ENCODE measurements around the gene OR10A3.

OR10A3 gene

GRCh38 chr11:7967097-7967496 is 25.6 kb upstream of the OR10A3 start:
- peaks cover 28 to 40% of the 10 kb centered on the region in 2 donors for H3K27me3 Mint-ChIP-seq
- no peak overlapping the region for H3K27ac Mint-ChIP-seq
- ATAC-seq (replicated peaks) (no peak), DNase-seq (no peak)
- no peaks in the 10 kb centered on the region for H3K9me3 Mint-ChIP-seq
- H3K4me1 Mint-ChIP-seq, result no peaks in the 10 kb centered on the region
- no peaks in the 10 kb centered on the region for H3K36me3 Mint-ChIP-seq
- H3K4me3 Mint-ChIP-seq, result no peak overlapping the region

DNA sequence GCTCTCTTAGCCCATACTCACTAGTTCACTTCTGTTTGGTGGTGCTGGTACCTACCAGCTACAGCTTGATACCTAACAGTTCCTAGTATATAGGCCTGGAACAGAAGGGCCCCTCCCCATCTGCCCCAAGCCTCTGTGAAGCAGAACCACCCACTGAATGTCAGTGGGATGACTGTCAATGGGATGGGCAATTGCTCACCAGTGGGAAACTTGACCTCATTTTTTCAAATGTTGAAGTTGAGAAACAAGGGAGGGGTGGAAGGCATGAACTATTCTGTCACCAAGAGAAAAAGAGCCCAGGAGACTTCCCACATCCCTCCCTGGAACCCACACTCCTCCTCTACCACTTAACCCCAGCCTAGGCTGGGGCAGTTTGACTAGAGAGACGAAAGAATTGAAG is 23.9 kb upstream of the OR10A3 start, which contains the start of gene NLRP10:
TSS of gene NLRP10 (minus strand) at position 62 of the 400 bp plus-strand sequence. CDS start 1,952 bp downstream, outside the sequence.
- Mint-ChIP-seq H3K36me3 (no peaks in the 10 kb centered on the region), H3K4me3 (no peak within 1 kb of the TSS), H3K9me3 (no peaks in the 10 kb centered on the region), H3K27ac (no peak within 1 kb of the TSS), H3K4me1 (no peaks in the 10 kb centered on the region), H3K27me3 (peaks cover 28 to 46% of the 10 kb centered on the region in 2 donors)
- no peak for ATAC-seq (replicated peaks)
- DNase-seq, result no peak

DNA sequence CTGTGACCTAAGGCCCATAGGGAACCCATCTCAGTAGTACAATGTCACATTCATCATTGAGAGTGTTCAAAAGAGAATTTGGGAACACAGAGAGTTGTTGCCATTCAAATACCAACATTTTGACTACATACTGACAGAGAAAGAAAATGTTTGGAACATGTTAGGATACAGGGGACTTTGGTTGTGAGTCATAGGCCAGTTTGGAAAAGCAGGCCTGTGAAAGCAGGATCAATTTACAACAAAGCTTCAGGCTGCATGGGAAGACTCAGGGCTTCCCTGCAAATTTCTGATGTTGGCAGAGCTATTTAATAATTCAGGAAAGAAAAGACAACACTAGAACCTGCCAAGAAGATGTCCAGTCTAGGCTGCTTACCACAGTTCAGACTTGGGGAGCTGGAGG is 23.4 kb upstream of the OR10A3 start:
- Mint-ChIP-seq H3K27ac (no peak overlapping the region), H3K4me1 (no peaks in the 10 kb centered on the region), H3K36me3 (no peaks in the 10 kb centered on the region), H3K4me3 (no peak overlapping the region), H3K27me3 (peaks cover 29 to 49% of the 10 kb centered on the region in 2 donors), H3K9me3 (no peaks in the 10 kb centered on the region)
- DNase-seq, result no peak
- ATAC-seq (replicated peaks), result no peak

DNA sequence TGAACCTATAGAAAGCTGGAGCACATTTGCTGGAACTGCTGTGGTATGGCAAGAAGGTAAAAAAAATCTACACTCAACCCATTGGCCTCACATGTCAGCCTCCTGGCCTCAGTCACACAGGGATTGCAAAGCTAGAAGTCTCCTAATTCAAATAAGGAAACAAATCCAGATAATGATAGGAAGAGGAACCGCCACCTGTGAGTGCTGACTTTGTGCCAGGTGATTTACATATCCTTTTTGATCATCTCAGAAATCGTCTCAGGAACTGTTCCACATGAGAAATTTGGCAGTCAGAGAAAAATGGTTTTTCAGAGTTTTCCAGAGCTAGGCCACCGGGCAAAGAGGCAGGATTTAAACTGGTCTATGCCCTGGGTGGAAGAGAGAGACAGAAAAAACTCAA is 22.8 kb upstream of the OR10A3 start:
- no peaks in the 10 kb centered on the region for H3K36me3 Mint-ChIP-seq
- H3K9me3 Mint-ChIP-seq, result no peaks in the 10 kb centered on the region
- no peak for DNase-seq
- H3K27me3 Mint-ChIP-seq, result peaks cover 34 to 53% of the 10 kb centered on the region in 2 donors
- no peak for ATAC-seq (replicated peaks)
- no peak overlapping the region for H3K27ac Mint-ChIP-seq
- H3K4me1 Mint-ChIP-seq, result no peaks in the 10 kb centered on the region
- no peak overlapping the region for H3K4me3 Mint-ChIP-seq

DNA sequence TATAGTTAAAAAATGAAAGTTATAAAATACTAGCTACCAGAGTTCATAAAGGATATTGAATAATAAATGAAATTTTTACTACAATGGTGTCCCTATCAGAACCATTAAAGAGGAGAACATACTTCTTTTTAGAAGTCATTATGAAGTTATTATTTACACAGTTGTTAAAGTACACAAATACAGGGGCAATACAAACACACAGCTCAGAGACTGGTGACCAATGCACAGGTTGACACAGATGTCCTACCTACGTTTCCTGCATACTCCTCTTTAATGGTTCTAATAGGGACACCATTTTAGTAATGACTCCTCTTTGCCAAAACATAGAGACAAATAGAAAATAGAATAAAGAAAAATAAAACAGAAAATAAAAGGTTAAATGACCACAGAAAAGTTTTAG is 13.7 kb upstream of the OR10A3 start:
- Mint-ChIP-seq H3K27me3 (peaks cover 11 to 26% of the 10 kb centered on the region in 2 donors), H3K27ac (no peak overlapping the region), H3K9me3 (no peaks in the 10 kb centered on the region), H3K36me3 (no peaks in the 10 kb centered on the region), H3K4me3 (no peak overlapping the region), H3K4me1 (no peaks in the 10 kb centered on the region)
- ATAC-seq (replicated peaks), result no peak
- DNase-seq, result no peak

DNA sequence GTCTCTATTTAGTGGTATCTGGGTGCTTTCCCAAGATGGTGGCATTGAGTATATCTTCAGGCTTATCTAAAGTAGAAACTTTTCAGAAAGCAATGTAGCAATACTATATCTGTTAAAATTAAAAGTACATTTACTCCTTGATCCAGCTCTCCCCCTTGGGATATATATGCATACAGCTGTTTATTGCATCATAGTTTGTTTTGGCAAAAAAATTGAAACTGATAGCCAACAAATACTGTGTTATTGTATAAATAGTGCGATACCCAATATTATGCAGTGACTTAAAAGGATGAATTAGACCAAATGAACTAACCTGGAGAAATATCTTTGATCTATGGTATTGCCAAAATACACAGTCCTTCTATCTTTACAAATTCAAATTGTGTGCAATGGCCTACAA is 8.4 kb upstream of the OR10A3 start:
- Mint-ChIP-seq H3K27me3 (peaks cover 25 to 32% of the 10 kb centered on the region in 2 donors), H3K4me1 (no peaks in the 10 kb centered on the region), H3K36me3 (no peaks in the 10 kb centered on the region), H3K27ac (no peak overlapping the region), H3K9me3 (peaks cover 0 to 3% of the 10 kb centered on the region in 2 donors), H3K4me3 (no peak overlapping the region)
- ATAC-seq (replicated peaks) (no peak), DNase-seq (no peak)

DNA sequence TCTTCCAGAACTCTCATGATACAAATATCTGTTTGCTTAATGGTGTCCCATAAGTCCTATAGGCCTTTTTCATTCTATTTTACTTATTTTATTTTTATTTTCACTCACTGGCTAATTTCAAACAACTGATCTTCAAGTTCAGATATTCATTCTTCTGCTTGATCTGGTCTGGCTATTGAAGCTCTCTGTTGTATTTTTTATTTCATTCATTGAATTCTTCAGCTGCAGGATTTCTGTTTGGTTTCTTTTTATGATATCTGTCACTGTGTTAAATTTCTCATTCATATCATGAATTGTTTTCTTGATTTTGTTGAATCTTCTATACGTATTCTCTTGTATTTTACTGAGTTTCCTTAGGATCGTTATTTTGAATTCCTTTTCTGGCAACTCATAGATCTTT is 2.6 kb upstream of the OR10A3 start:
- peaks cover 0 to 3% of the 10 kb centered on the region in 2 donors for H3K36me3 Mint-ChIP-seq
- no peak for DNase-seq
- H3K27me3 Mint-ChIP-seq, result peaks cover 22 to 24% of the 10 kb centered on the region in 2 donors
- no peak overlapping the region for H3K4me3 Mint-ChIP-seq
- peaks cover 12 to 21% of the 10 kb centered on the region in 2 donors for H3K9me3 Mint-ChIP-seq
- H3K27ac Mint-ChIP-seq, result no peak overlapping the region
- H3K4me1 Mint-ChIP-seq, result no peaks in the 10 kb centered on the region
- ATAC-seq (replicated peaks), result no peak

DNA sequence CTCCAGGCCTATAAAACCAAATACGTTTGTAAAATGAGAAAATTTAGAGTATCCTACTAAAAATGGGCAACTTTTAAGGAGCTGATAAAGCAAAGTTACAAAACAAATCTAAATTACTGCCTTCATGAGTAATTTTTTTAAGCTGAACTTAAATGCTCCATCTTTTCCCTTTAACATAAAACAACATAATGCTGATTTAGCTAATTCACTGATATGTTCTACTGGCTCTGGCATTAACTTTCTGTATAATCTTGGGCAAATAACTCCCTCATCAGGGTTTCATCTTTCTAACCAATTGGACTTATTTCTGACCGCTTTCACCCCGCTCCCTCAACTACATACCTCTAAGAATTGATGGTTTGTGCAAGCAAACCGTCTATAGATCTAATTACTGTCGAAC is 362 bp downstream of the OR10A3 start:
- ATAC-seq (replicated peaks) (no peak), DNase-seq (no peak)
- Mint-ChIP-seq H3K36me3 (peaks cover 0 to 3% of the 10 kb centered on the region in 2 donors), H3K27me3 (peaks cover 17 to 20% of the 10 kb centered on the region in 2 donors), H3K9me3 (peaks cover 14 to 21% of the 10 kb centered on the region in 2 donors), H3K27ac (no peak overlapping the region), H3K4me3 (no peak overlapping the region), H3K4me1 (no peaks in the 10 kb centered on the region)

GRCh38 chr11:7936615-7937014 is 4.9 kb downstream of the OR10A3 start:
- no peak overlapping the region for H3K4me3 Mint-ChIP-seq
- no peak overlapping the region for H3K27ac Mint-ChIP-seq
- no peak for DNase-seq
- H3K27me3 Mint-ChIP-seq, result peaks cover 20 to 43% of the 10 kb centered on the region in 2 donors
- ATAC-seq (replicated peaks), result no peak
- H3K36me3 Mint-ChIP-seq, result no peaks in the 10 kb centered on the region
- peaks cover 0 to 2% of the 10 kb centered on the region in 2 donors for H3K4me1 Mint-ChIP-seq
- H3K9me3 Mint-ChIP-seq, result peaks cover 5 to 11% of the 10 kb centered on the region in 2 donors

DNA sequence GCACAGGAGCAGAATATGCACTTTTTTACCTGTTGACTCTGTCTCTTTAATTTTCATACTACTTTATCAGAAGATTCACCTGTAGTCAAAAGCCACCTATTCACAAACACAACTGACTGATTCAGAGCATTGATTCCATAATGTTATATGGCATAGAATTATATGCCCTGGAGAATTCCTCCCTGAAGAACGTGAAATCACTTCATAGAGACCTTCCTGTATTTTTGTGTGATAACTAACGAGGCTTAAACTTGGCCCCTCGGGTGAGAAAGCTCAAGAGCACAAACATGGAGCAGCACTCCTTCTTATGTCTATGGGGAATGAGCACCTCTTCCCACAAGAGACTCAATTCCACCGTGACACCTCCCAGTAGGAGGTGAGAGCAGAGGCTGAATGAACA is 10.3 kb downstream of the OR10A3 start, which contains the start of gene OR10A6:
TSS of gene OR10A6 (minus strand) at position 101 of the 400 bp plus-strand sequence. CDS start 2,606 bp downstream, outside the sequence.
- H3K9me3 Mint-ChIP-seq, result peaks cover 0 to 9% of the 10 kb centered on the region in 2 donors
- no peak within 1 kb of the TSS for H3K4me3 Mint-ChIP-seq
- H3K36me3 Mint-ChIP-seq, result no peaks in the 10 kb centered on the region
- H3K4me1 Mint-ChIP-seq, result peaks cover 0 to 2% of the 10 kb centered on the region in 2 donors
- H3K27me3 Mint-ChIP-seq, result peaks cover 32 to 42% of the 10 kb centered on the region in 2 donors
- no peak for ATAC-seq (replicated peaks)
- no peak for DNase-seq
- no peak within 1 kb of the TSS for H3K27ac Mint-ChIP-seq

DNA sequence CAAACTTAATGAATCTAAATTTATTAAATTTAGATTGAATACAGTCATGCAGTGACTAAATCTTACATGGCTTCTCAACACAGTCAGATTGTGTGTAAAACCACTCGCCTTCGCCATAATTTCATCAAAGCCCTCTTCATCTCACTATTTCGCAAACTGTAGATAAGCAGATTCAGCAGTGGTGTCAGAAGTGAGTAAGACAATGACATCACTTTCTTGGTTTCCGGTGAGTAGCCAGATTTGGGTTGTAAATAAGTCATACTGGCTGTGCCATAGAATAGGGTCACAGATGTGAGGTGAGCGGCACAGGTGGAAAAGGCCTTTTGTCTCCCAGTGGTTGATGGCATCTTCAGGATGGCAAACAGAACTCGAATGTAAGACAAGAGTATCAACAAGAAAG is 13.9 kb downstream of the OR10A3 start:
- Mint-ChIP-seq H3K4me1 (no peaks in the 10 kb centered on the region), H3K9me3 (peaks cover 0 to 6% of the 10 kb centered on the region in 2 donors), H3K36me3 (no peaks in the 10 kb centered on the region), H3K27ac (no peak overlapping the region), H3K4me3 (no peak overlapping the region), H3K27me3 (peaks cover 28 to 44% of the 10 kb centered on the region in 2 donors)
- ATAC-seq (replicated peaks) (no peak), DNase-seq (no peak)

DNA sequence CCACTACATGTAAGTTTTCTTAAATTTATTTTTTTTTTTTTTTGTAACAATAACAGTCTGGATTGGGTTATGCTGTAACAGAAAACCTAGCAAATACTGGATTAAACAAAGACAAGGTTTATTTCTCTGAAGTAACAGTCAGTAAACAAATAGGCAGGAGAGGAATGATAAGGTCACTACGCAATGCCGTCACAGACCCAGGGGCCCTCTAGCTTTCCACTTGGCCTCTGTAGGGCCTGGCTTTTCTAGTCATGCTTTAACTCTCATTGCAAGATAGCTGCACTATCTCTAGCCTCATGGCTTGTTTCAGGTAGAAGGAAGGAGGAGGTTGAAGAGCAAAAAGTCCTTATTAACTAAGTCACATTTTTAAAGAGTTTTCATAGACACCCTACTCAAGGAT is 17.0 kb downstream of the OR10A3 start:
- Mint-ChIP-seq H3K27me3 (peaks cover 10 to 25% of the 10 kb centered on the region in 2 donors), H3K36me3 (no peaks in the 10 kb centered on the region), H3K4me1 (no peaks in the 10 kb centered on the region), H3K4me3 (no peak overlapping the region), H3K27ac (no peak overlapping the region), H3K9me3 (peaks cover 0 to 4% of the 10 kb centered on the region in 2 donors)
- DNase-seq (no peak), ATAC-seq (replicated peaks) (no peak)

DNA sequence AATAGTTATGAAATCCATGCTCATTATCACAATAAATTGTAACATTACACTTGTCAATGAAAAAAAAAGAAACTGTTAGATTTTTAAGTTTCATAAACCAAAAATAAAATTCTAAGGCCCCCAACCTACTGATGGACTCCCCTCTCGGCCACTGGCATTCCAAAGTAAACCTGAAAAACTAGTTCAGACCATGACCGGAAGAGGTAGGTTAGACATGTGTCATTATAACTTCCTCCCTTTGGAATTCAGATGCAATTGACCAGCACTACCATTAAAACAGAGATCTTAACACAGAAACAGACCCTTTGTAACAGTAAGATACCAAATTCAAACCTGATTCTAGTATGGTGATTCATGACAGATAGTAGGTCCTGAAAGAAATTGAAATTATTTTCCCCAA is 23.4 kb downstream of the OR10A3 start:
- H3K27me3 Mint-ChIP-seq, result peaks cover 0 to 14% of the 10 kb centered on the region in 2 donors
- ATAC-seq (replicated peaks) (no peak), DNase-seq (no peak)
- no peaks in the 10 kb centered on the region for H3K36me3 Mint-ChIP-seq
- H3K4me3 Mint-ChIP-seq, result no peak overlapping the region
- H3K4me1 Mint-ChIP-seq, result no peaks in the 10 kb centered on the region
- no peak overlapping the region for H3K27ac Mint-ChIP-seq
- peaks cover 3% of the 10 kb centered on the region in 2 donors for H3K9me3 Mint-ChIP-seq

- ATAC-seq (replicated peaks) (no peak), DNase-seq (no peak)
- Mint-ChIP-seq H3K27ac (no peak overlapping the region), H3K4me3 (no peak overlapping the region), H3K9me3 (no peaks in the 10 kb centered on the region), H3K27me3 (peaks cover 0 to 14% of the 10 kb centered on the region in 2 donors), H3K4me1 (no peaks in the 10 kb centered on the region), H3K36me3 (no peaks in the 10 kb centered on the region)
Observed at GRCh38 chr11:7911011-7911410, 30.5 kb downstream of the OR10A3 start.

GRCh38 chr11:7910286-7910788 is 31.2 kb downstream of the OR10A3 start:
- ATAC-seq (replicated peaks), result no peak
- no peaks in the 10 kb centered on the region for H3K4me1 Mint-ChIP-seq
- H3K27ac Mint-ChIP-seq, result no peak overlapping the region
- H3K27me3 Mint-ChIP-seq, result peaks cover 0 to 12% of the 10 kb centered on the region in 2 donors
- H3K4me3 Mint-ChIP-seq, result no peak overlapping the region
- no peaks in the 10 kb centered on the region for H3K9me3 Mint-ChIP-seq
- no peak for DNase-seq
- no peaks in the 10 kb centered on the region for H3K36me3 Mint-ChIP-seq

Data from stimulated activated naive B cell treated with anti-CD40 and anti-IgM and Interleukin-4, amounts not matched to agents 10 μg/mL and 1 μg/mL and 100 μg/mL, for 72 hours (primary cell).